ENCODE measurements around the gene VIPR2.
A peak's percentile ranks its signal among the peaks of the same experiment; 100 is the strongest.
"Not testable (repeated sequence)": the region's sequence is repeated elsewhere in the genome, so short reads cannot be mapped to it uniquely, and the experiment has no call there.

The VIPR2 gene, protein sequence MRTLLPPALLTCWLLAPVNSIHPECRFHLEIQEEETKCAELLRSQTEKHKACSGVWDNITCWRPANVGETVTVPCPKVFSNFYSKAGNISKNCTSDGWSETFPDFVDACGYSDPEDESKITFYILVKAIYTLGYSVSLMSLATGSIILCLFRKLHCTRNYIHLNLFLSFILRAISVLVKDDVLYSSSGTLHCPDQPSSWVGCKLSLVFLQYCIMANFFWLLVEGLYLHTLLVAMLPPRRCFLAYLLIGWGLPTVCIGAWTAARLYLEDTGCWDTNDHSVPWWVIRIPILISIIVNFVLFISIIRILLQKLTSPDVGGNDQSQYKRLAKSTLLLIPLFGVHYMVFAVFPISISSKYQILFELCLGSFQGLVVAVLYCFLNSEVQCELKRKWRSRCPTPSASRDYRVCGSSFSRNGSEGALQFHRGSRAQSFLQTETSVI

DNA sequence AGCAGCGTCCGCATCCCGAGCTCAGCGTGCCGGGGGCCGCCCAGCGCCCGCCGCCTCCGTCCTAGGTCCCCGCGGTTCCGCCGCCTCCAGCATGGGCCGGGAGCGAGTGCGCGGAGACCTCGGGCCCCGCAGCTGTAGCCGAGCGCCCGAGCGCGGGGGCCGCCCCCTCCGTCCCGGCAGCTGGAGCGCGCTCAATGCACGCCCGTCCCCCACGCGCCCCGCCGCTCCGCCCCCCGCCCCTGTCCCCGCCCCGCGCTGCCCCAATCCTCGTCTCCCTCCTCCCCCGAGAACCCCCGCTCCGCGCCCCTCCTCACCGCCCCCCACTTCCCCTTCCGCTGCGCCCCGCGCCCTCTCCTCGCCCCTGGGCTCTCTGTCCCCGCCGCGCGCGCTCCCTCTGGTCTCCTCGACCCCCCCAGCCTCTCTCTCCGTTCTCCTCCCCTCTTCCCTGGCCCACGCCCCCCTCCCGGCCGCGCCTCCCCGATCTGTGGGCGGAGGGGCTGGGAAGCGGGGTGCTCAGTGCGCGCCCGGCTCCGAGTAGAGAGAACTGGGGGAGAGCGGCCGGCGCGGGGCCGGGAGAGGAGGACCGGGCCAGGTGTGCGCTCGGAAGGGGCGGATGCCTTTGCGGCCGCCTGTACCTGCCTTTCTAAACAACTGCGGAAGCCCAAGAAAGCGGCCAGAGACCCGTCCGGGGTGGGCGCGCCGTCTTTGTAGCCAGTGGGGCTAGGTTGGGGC is at the start of gene VIPR2:
VIPR2 (minus strand) TSS at position 110 of the 732 bp plus-strand sequence; CDS start at position 14, 96 bp downstream.
- DNase-seq = peak; percentile 36

DNA sequence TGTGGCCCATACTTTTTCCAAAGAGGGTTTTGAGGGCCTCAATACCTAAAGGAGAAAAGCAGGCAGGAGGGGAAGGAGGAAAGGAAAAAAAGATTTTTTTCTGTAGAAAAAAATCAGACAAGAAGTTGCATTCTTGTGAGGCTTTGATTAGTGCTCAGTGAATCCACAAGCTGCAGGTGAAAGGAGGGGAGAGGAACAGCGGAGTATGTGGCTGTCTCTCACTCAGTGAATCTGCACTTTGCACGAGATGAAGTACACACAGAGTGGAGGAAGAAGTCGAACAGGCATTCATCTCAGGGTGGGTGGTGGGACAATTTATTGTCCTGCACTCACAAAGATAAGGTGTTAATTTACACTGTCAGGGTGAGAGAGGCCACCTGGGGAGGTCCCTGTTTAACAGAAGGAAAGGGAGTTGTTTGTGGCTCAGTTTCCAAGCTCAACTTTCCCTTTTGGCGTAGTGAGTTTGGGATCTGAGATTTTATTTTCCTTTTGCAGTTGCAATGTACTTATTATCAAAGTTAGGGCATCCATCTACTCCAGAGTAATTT is 49.0 kb upstream of the VIPR2 start:
- no peak for DNase-seq

DNA sequence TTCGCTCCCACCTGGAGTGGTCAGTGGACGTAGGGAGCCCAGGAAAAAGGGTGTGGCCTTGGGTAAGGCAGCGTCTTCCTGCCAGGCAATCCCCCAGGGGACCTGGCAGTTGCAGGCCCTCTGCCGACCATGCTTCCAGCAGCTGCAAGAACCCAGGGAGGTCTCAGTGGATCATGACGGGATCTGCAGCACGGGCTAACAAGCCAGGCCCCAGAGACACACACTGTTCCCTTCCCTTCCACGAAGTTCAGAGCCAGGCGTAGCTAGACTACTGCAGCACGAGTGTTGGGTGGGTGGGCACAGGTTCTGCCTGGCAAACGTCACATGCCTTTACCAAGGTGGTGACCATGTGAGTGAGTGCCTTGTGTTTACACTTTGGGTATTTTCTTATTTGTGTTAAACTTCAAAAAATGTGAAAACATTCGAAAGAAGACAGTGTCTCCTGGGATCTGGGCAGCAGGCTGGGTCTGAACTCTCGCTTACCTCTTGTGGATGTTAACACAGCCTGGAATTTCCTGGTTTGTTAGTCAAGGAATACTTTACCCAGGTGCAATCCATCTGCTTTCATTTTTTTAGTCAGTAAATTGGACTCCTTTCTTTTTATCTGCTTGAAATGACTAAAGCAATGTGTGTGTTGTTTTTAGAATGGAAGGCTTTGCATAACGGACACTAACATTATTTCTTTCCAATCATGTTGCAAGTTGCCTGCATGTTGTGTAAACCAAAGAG is 48.2 kb upstream of the VIPR2 start:
- DNase-seq = no peak

DNA sequence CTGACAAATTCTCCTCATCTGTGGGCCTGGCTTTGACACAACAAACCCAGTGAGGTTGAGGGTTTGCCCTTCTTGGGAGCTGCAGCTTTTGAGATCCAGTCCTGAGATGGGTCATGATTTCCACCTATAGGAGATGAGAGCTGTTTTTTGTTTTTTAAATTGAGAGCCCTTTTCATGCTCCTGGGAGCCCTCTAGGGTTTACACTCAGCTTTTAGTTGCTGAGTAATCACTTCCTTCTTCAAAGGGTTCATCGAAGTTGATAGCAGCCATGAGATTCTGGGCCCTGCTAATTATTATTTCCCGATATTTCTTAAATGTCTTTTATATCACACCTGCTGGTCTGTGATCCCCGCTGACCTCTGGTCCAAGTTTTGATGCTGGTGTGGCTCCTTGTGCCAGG is 47.3 kb upstream of the VIPR2 start:
- DNase-seq = no peak

DNA sequence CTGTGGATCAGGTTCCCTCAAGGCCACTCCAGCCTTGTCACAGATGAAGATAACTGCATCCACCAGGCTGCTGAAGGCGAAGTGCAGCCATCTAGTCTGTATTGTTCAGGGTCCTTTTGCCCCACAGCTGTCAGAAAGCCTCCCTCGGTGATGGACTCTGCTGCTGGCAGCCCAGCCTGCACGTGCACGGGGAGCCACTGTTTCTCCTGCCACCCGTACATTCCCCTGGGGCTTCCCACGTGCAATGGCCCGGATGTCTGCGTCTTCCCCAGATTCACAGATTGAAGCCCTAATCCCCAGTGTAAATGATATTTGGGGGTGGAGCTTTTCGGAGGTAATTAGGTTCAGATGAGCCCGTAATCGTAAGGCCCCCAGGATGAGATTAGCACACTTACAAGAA is 46.6 kb upstream of the VIPR2 start:
- DNase-seq = no peak

DNA sequence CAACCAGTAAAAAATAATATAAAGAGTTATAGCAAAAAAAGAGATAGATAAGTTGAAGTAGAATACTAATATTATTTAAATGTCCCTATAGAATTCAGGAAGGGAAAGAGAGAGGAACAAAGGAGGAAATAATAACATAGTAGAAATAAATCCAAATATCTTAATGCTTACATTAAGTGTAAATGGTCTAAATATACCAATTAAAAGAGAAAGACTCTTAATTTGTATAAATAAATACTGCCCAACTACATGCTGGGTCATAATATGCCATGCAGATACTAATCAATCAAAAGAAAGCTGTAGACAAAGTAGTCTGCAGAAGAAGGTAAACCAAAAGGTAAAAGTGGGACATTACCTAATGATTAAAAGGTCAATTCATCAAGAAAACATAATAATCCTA is 43.3 kb upstream of the VIPR2 start:
- no peak for DNase-seq

DNA sequence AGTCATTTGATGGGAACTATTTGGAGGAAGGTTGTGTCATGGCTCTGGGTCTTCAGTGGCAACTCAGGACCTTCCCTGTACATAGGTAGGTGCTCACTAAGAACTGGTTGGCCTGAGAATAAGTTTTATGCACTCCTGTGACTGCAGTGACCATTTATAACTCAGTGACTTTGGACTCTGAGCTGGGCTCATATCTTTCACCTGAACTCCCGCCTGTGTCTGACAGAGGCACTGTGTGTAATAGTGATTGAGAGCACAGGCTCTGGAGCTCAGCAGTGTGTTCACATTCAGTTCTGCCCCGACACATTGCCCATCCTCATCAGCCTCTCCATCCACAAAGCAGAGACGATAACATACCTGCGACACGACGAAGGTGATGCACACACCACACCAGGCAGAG is 34.6 kb upstream of the VIPR2 start:
- no peak for DNase-seq

DNA sequence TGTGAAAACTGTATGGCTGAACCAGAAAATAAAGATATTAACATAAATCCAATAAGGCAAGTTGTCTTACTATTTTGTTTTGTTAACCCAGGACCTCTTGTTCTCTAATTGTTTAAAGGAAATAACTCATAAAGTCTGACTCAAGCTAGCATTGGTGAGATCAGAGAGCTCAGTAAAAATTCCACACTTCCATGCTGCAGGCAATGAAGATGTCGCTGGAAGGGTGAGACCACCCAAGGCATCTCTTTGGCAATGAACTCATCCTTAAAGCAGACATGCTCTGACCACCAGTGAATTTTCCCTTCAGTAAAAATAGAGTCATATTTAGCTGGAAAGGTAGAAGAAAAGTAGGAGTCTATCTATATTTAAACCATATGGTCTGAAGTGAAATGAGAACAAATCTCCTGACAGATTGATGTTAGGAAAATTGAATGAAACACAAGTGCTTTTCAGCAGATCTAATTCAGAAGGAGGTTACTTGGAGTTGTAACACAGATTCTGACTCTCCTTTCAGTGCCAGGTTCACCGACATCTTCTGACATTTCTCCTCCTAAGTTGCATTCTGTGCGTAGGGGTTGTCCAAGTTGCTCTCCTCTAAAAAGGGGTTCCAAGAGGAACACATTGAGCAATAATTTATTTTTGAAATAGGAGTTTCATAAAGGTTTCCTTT is 32.8 kb upstream of the VIPR2 start:
- no peak for DNase-seq

DNA sequence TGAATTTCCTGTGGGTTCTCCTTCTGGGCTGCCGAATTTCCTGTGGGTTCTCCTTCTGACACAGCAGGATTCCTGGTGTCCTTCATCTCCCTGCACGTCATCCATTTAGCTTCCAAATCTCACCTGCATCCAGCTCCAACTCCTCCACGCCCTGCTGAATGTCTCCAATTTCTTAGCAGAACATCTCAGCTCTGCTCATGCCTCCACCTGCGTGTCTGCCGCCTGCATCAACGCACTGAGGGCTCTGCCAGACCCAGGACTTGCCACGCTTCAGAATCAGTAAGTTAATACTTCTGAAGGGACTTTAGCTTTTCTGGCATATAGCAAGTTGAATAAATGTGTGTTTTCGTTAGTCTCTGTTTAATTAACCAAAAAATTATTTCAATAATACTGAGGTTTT is 31.1 kb upstream of the VIPR2 start:
- no peak for DNase-seq

DNA sequence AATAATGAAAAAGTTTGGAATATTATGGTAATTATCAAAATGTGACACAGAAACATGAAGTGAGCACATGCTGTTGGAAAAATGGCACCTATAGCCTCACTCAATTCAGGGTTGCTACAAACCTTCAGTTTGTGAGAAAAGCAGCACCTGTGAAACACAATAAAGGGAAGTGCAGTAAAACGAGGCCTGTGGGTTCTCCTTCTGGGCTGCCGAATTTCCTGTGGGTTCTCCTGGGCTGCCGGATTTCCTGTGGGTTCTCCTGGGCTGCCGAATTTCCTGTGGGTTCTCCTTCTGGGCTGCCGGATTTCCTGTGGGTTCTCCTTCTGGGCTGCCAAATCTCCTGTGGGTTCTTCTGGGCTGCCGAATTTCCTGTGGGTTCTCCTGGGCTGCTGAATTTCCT is 30.4 kb upstream of the VIPR2 start:
- peak; percentile 26 for DNase-seq

DNA sequence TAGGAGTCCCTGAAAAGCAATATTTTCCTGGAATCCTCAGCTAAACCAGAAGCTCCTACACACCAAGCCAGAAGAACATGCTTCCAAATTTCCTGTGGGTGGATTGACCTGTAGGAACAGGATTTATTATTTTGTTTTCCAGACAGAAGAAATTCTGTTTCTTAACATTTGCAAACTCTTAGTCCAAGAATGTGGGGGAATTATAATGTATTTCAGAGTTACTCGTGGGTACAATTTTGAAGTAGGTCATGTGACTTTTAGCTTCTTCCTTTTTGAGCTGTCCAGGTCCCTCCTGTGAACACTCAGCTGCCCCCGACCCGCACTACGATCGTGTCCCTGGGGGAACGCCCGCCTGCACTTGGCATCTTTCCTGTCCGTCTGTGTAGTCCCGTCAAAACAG is 27.7 kb upstream of the VIPR2 start:
- no peak for DNase-seq

DNA sequence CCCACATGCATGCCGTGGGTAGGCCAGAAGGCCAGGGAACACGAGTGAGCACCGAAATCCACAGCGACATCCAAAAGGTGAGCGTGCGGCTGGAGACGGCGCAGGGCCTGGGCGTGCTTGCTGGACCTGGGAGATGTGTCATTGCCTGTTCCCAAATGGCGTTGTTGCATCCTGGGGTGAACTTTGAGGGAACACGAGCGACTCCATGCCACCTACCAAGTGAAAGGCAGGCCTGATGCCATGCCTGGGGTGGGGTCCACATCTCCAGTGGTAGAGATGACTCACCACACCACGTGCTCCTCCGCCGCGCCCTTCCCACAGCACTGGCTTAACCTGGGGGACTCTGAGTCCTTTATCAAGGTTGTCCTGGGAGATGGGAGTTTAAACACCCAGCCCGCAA is 24.7 kb upstream of the VIPR2 start:
- no peak for DNase-seq

DNA sequence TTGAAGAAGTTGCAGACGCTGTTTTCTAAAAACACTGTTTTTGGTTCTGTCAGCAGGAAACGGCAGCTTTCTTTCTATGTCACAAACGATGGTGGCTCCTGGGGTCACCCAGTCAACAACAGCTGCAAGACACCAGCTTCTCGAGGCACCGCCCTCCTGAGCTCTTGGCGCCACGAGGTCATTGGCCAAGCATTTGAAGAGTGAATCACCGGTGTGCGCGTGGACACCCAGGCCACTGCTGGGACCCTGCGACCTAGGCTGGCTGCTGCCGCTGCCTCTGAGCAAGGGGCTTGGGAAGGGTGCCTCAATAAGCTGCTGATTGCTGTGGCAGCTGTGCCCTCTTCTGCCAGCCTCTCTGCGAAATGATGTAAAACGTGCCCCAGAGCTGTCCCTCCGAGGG is 22.5 kb upstream of the VIPR2 start:
- no peak for DNase-seq

DNA sequence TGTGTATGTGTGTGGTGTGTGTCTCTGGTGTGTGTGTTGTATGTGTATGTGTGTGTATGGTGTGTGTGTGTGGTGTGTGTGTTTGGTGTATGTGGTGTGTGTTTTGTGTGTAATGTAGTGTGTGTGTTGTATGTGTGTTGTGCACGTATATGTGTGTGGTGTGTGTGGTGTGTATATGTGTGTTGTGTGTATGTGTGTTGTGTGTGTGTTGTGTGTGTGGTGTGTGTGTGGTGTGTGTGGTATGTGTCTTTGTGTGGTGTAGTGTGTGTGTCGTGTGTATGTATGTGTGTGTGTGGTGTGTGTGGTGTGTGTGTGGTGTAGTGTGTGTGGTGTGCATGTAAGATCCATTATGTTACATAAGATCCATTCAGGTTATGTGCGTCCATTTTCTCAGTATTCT is 21.9 kb upstream of the VIPR2 start:
- no peak for DNase-seq

DNA sequence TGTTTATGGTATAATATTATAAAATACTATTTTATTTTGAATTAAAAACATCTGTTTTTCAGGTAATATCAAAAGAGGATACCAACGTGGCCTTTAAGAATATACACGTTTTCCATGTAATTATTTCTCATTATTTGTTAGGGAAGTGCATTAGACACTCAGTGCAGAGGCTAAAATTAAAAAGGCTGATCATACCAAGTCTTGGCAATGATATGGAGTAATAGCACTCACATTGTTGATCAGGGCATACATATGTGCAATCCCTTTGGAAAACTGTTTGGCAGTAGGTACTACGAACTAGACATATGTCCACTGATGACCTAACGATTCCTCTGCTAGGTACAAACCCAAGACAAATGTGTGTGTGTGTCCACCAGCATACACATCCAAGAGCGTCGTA is 20.7 kb upstream of the VIPR2 start:
- no peak for DNase-seq

DNA sequence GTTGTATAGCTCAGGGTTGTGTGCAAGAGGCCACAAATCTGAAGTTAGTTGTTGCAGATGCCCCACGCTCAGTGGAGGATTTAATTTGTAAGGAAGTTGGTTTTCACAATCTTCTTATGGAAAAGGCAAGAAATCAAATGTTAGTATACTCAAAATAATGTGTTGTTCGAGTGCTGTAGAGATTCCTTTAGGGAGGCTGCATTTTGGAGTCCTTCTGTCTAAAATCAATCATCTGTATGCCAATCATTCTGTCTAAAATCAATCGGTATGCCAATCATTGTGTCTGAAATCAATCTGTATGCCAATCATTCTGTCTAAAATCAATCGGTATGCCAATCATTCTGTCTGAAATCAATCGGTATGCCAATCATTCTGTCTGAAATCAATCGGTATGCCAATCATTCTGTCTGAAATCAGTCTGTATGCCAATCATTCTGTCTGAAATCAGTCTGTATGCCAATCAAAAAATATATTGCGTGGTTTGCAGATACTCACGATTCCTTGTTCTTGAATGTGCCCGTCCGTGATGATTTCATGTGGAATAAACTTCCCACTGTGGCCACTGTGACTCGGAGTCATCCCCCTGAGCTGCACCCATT is 19.1 kb upstream of the VIPR2 start:
- DNase-seq = not testable (repeated sequence)

DNA sequence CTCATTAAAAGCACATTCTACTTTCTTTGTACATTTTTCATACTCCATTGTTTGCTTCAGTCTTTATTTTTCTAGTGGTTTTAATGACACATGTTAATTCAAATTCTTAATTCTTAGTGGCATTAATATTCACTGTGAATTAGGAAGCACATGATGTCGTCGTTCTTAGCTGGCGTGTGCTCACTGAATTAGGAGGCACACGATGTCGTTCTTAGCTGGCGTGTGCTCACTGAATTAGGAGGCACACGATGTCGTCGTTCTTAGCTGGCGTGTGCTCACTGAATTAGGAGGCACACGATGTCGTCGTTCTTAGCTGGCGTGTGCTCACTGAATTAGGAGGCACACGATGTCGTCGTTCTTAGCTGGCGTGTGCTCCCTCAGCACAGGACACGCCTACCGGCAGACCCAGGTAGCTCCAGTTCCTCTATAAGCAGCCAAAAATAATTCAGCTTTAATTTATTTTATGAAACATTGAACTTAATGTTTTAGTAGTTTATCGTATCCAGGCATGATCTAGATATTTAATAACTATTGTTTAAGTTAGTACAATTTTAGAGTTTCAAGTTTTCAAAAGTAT is 17.5 kb upstream of the VIPR2 start:
- DNase-seq = not testable (repeated sequence)

DNA sequence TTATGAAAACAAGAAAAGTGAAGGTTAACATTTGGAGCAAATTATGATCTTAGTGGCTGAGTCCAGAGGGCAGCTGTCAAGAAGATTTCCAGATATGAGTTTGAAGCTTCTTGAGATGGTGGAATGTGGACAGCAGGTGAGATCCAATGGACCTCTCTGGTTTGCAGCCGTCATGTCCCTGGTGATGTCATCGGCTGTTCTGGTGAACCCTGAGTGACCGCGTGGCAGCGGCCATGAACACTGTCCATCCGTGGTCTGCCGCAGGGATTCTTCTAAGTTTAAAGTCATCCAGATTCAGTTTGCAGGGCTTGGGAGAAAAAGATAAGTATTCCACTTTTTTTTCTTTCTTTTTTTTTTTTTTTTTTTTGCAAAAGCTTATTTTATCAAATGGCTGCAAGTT is 15.8 kb upstream of the VIPR2 start:
- no peak for DNase-seq

DNA sequence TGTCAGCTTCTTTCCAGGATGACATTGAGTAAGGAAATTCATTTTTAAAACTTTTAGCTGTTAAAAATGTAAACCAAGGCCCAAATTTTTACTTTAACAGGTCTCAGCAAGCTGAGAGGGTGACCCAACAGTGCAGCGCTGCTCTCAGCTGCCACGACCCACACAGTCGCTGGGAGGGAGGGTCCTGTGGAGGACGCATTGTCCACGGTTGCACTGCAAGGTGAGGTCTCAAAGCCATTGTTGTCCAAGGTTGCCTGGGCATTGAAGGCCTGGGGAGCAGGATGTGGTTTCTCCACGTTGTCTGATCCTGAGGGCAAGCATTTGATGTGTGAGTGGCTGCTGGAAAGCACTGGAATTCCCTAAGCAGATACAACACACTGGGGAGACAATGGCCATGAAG is 15.1 kb upstream of the VIPR2 start:
- DNase-seq = no peak

DNA sequence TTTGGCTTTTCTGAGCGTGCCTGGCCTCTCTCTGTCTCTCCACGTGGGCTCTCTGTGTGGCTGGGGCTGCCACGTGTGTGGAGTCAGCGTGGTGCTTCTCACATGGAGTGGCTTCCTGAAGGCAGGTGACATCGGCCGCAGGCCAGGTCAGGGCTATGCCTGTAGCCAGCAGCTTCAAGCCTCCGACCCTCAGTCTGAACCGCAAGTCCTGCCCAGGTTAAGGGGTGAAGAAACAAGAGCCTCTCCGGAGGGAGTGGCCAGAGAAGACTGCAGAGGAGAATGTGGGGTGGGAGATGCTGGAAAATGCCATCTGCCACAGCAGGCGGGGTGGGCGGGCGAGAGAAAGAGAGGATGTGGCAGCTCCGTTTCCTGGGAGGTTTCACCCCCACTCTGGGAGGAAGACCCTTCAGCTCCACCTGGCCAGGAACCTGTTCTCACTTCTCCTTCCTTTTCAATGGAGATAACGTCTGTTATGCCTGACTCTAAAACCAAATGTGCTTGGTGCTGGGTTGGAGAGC is 14.3 kb upstream of the VIPR2 start:
- DNase-seq = no peak

DNA sequence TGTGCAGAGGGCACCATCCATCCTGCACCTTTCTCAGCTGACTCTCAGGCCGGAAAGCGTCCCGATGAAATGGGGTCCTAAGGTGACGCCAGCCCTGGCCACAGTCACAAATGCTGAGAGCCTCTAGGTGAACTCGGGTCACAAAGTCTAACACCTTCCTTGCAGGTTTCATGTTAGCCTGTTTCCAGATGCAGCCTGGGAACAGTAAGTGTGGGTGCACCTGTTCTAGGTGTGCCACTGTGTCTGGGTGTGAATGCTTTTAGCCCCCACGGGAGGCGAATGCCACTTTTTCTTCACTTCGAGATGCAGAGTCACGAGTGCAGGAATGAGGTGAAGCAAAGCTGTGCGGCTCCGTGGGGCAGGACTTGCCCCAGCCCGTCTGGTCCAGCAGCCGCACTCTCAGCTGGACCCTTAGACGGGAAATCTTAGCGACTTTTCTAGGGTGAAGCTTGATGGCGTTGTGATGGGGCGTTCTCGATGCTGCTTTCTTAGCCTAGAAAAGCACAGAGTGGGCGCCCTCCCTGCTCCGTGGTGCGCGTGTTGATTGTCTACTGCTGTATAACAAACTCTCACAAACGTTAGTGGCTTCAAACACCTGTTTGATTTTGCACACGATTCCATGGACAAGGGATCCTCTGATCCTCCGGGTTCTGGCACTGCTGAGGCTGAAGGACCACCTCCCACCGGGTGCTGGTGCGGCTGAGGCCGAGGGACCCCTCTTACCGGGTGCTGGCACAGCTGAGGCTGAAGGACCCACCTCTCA is 13.6 kb upstream of the VIPR2 start:
- no peak for DNase-seq

Data from activated T-cell treated with anti-CD3 and anti-CD28 coated beads, Interleukin-2, amount 50 U/mL, for 1 hour (primary cell).